MM.1S (cell line): ENCODE results near the gene OBSCN.

Experiments
- CTCF ChIP-seq: fragments of 300-600 bp; sonication (generic); IDR thresholded peaks from 2 replicates; pipeline ENCODE4 v1.5.1; 2016; ENCODE audit warnings: antibody characterized with exemption, low read length, mixed read lengths
- EZH2 ChIP-seq: fragments of 300-600 bp; sonication (generic); optimal IDR thresholded peaks from 2 replicates; pipeline ENCODE3; 2017; ENCODE audit warnings: low read depth, mild to moderate bottlenecking, antibody characterized with exemption, low read length, mixed read lengths

GRCh38 chr1:228319352-228320088, 111.7 kb downstream of the OBSCN start:
- no peak for TF ChIP-seq CTCF
- TF ChIP-seq EZH2 = no peak
